ENCODE results near the gene TEDDM1.

The TEDDM1 gene

DNA sequence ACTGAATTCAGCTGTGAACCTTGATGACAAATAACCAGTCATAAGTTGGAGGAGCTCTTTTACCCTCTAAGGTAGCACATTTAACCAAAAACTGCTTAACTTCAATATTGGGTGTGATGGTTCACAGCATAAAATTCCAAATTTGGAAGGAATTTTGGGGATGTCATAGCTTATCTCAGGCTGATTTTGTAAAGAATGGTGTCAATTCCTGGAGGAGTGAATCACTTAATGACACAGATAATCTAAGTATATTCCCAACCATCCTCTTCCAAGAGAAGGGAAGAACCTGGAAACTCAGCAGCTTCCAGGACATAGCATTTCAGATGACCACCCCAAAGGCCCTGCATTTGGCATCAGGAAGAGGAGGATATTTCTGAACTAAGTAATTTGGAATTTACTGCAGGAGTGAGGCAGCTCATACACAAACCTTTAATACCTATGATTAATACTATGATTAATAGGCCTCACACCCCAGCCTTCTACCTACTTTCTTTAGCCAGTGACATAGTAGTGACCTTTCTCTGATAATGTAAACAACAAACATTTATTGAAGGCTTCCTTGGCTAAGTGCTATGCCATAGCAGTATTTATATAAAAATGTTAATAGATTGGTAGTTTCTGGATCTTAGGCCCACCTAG lies 23.4 kb downstream of the TEDDM1 start:
- no peak for DNase-seq

GRCh38 chr1:182374101-182374834 lies 26.2 kb downstream of the TEDDM1 start:
- DNase-seq, result no peak

DNA sequence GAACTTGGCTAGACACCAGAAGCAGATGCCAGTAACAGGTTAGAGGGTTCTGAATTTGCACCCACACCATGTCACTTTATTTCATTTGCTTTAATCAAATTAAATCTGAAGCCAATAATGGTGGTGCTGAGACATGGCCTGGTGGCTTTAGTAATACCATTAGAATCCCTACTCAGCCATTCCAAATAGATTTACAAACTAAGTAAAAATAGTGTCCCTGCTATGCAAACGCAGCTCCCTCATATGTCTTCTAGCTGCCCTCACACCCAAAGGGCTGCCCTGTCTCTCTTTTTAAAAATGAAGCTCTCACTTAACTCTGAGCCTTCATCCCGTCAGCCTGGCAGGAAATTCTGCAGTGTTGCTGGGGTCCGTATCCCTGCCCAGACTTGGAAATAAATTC lies 29.9 kb downstream of the TEDDM1 start:
- no peak for DNase-seq

DNA sequence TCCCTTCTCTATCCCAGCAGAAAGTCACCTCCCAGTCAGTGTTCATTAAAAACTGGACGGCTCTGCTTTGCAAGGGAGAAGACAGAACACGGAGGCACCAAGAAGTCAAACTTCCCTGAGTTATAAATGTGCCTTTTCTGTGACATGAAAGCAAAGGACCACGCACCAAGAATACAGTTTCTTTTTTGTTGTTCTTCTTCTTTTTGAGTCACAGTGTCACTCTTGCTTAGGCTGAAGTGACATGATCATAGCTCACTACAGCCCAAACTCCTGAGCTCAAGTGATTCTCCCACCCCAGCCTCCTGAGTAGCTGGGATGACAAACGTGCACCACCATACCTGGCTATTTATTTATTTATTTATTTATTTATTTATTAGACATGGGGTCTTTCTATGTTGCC lies 31.6 kb downstream of the TEDDM1 start:
- no peak for DNase-seq

GRCh38 chr1:182368358-182368757 lies 32.1 kb downstream of the TEDDM1 start:
- DNase-seq, result no peak

DNA sequence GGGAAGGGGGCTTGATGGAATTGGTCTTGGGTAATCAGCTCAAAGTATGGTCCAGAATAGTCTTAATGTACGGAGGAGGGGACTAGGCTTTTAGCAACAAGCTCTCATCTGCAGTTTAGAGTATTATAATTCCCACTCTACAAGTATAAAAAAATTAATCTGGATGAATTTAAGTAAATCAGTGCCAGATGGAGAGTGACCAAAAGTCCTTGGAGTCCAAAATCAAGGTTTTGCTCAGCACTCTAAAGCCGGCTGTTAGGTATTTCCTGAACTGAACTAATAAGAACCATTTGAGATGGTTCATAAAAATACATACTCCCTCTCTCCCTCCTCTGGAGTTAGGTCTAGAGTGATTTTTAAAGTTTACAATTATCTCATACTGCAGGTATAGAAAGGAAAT lies 32.5 kb downstream of the TEDDM1 start:
- no peak for DNase-seq

DNA sequence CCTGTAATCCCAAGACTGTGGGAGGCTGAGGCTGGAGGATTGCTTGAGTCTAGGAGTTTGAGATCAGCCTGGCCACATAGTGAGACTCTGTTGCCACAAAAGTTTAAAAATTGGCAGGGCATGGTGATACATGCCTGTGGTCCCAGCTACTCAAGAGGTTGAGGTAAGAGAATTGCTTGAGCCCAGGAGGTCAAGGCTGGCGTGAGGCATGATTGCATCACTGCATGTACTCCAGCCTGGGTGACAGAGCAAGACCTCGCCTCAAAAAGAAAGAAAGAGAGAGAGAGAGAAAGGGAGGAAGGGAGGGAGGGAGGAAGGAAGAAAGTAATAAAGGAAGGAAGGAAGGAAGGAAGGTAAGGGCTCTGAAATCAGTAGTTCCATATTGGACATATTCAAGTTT lies 33.9 kb downstream of the TEDDM1 start:
- no peak for DNase-seq

DNA sequence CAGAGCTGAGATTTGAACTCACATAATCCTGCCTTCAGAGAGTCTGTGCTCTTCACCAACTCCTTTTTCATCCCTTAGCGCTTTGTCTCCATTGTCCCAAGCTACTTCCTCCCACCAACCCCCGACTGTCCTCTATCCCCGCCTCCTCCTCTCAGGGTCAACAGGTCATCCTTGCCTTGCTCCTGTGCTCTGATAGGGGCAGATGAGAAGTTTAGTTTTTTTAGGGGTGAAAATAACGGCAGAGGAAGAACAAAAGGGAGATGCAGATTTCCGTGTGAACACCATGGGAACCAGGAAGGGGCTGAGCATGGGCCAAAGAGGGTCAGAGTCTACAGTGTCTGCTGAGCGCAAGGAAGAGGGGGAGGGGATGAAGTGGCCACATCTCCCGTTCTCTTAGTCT lies 40.8 kb downstream of the TEDDM1 start:
- no peak for DNase-seq

- DNase-seq, result no peak
Measured at GRCh38 chr1:182357913-182358312, 42.6 kb downstream of the TEDDM1 start.

GRCh38 chr1:182357171-182357570 lies 43.3 kb downstream of the TEDDM1 start:
- DNase-seq, result no peak

DNA sequence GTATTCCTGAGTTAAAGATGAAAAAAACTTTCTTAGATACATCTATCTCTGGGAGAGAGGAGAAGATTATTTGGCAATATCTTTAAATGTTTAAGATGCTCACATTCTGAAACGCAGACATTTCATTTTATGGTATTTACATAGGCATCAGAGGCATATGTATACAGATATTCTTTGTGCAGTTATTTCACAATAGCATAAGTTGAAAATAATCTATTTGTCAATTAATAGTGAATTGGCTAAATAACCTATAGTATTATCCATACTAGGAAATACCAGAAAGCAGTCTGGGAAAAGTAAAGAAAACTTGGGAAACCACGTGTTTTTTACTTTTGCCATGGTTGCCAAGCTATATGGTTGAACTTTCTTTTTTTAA lies 44.8 kb downstream of the TEDDM1 start:
- DNase-seq, result no peak

DNA sequence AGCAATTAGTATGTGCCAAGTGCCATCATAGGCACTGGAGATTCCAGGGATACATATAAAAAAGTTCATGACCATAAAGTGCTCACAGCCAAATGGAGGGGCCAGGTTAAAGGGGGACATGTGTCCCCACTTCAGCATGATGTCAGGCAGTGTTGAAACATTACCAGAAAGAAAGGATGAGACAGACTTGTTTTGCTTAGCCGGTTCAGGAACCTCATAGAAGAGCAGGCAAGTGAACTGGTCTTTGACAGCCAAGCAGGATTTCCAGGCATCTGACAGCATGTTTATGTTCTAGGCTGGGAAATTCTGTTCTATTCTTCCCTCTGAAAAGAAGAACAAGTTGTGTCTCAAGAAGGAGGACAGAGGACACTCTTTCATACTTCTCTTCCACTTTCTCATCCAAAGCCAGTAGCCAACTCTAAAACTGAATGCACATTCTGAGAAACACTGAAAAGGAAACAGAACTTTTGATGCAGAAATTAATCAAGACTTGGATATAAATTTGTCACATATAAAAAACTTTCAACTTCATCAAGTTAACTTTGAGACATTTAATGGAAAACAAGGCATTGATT lies 48.6 kb downstream of the TEDDM1 start:
- no peak for DNase-seq

- DNase-seq, result no peak
Measured at GRCh38 chr1:182350839-182351238, 49.6 kb downstream of the TEDDM1 start.

- no peak for DNase-seq
Measured at GRCh38 chr1:182348961-182349747, 51.3 kb downstream of the TEDDM1 start.

All from activated CD4-positive, CD25-positive, alpha-beta regulatory T cell treated with anti-CD3 and anti-CD28 coated beads, Interleukin-2, amount 50 U/mL, for 72 hours (primary cell).